Stimulated activated CD8-positive, alpha-beta memory T cell treated with anti-CD3 and anti-CD28 coated beads, Interleukin-4, amount 100 ng/mL, for 1 hour (primary cell): ENCODE measurements around the gene COL4A2.
"Not testable (repeated sequence)": the region's sequence is repeated elsewhere in the genome, so short reads cannot be mapped to it uniquely, and the experiment has no call there.

Experiments used
- DNase-seq, 2 donors: peaks; one replicate each; pipeline ENCODE4 v3.0.0-alpha.2; 2020; ENCODE audit warnings: low read depth in 2 of 2, low spot score in 1 of 2

Gene COL4A2

DNA sequence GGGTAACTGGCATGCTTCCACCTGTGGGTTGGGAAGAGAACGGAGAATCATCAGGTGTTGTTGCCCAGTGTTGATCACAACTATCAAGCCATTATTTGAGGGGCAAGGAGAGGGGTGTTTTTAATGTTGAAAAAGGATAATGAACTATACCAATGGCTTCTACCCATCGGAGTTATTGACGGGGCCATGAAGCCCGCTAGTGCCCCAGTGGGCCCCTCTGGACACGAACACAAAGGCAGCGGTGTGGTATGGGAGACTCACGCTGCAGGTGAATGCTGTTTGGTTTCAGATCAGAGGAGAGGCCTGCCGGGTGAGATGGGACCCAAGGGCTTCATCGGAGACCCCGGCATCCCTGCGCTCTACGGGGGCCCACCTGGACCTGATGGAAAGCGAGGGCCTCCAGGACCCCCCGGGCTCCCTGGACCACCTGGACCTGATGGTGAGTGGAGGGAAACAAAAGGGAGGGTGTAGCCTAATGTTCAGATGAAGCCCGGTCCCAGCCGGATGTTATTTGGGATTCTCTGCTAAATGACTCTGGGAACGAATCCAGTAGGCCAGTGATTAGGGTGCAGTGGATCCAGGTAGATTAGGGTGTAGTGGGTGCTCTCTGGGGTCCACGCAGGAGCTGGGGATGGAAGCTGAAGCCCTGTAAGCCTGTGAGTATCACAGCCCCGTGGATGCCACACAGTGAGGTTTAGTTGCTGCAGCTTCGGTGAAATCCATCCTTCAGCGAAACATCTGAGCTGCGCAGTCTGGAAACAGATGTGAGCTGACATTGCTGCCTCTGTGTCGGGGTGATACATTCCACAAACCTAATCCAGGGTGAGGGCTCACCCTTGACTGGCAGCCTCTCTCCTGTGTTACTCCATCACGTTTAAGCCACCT is 143.2 kb downstream of the COL4A2 start:
- DNase-seq = no peak

DNA sequence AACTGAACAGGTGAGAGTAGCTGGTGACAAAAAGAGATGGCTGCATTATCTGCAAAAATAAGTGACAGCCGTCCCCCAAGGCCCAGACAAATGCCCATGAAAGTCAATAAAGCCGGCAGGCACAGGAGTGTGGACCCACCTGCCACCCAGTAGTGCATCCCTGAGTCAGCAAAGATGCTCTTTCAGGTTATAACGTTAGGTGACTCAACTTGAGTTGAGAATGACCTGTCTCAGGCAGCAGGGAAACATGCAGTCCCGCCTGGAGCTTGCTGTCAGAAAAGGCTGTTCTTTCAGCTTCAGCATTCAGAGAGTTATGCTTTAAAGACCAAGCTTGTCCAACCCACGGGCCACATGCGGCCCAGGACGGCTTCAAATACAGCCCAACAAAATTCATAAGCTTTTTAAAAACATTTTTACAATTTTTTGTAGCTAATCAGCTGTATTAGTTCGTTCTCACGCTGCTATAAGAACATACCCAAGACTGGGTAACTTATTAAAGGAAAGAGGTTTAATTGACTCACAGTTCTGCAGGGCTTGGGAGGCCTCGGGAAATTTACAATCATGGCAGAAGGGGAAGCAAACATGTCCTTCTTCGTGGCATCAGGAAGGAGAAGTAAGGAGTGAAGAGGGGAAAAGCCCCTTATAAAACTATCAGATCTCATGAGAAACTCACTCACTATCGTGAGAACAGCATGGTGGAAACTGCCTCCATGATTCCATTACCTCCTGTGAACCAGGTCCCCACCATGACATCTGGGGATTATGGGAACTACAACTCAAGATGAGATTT is 144.1 kb downstream of the COL4A2 start:
- no peak for DNase-seq

- DNase-seq = not testable (repeated sequence)
Observed at GRCh38 chr13:110453091-110453490, 146.0 kb downstream of the COL4A2 start.

- DNase-seq = no peak
Observed at GRCh38 chr13:110453797-110454196, 146.7 kb downstream of the COL4A2 start.

DNA sequence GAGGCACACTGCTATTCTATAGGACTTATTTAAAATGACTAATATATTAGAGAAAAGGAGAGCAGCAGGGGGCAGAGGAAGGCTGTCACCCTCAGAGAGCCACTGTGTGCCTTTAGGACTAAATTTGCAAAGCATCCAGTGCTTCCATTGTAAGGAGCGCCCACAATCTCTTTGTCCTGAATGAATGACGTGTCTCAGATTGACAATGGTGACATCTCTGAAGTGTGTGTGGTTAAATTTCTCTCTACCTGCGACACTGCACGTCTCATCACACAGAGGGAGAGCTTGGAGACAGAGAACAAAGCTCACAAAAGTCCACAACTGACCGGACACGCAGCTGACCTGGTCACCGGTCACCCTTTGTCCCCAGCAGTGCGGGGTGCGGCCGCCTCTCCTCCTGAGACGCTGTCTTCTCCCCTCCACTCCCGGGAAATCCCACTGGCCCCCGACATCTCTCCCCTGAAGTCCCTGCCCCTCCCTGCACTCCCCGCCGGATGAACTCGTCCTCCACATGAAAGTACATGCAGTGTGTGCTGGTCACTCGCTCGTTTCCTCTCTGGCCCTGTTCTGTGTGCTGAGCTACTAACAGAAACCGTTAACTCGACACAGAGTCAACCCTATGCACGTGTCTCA is 147.3 kb downstream of the COL4A2 start:
- no peak for DNase-seq

DNA sequence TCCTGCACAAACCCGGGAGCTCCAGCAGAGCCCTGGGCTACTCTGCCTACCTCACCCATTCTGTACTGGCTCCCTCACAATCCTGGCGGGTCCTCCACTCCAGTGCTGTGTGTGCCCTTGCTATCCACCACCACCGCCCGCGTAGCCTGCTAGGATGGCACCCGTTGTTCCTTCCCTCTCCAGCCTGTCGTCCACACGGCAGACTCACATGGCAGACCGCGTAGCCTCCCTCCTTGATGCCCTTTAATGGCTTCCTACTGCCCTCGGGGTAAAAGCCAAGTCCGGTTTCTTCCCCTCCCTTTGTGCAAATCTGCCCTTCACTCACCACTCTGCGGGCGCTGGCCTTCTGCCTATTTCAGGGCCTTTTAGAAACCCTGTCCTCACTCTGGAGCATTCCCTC is 147.9 kb downstream of the COL4A2 start:
- DNase-seq = no peak

DNA sequence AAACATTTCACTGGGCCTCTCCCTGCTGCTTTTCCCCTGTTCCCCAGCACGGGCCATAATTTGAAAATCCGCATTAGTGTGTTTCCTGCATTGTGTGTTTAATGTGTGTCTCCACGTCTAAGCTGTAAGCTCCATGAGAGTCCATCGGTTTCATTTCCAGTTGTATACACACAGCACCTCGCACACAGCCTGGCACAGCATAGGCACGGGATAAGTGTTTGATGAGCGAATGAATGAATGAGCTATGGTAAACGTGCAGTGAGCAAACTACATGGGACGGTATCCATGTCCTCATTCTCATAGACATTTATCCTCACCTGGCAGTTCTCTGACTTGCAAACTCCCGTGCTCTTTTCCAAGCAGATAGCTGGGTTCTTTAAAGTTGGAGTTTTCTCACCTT is 148.4 kb downstream of the COL4A2 start:
- DNase-seq = no peak

GRCh38 chr13:110455941-110456340 is 148.9 kb downstream of the COL4A2 start:
- peak in 1 of 2 donors; percentile 27 for DNase-seq

DNA sequence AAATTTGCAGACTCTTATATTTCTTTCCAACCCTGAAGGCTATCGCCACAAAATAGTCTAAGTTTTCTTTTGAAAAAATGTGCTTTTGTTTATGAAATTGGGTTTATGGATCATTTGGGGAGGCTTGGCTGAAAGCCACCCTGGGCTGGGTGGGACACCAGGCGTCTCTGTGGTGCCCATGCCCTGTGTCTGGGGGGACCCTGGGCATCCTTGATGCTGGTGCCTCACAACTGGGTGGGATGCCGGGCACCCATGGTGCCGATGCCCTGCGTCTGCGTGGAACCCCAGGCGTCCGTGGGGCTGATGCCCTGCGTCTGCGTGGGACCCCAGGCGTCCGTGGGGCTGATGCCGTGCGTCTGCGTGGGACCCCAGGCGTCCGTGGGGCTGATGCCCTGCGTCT is 149.5 kb downstream of the COL4A2 start:
- DNase-seq = no peak

GRCh38 chr13:110457361-110457760 is 150.3 kb downstream of the COL4A2 start:
- no peak for DNase-seq

- no peak for DNase-seq
Observed at GRCh38 chr13:110458017-110458416, 150.9 kb downstream of the COL4A2 start.

DNA sequence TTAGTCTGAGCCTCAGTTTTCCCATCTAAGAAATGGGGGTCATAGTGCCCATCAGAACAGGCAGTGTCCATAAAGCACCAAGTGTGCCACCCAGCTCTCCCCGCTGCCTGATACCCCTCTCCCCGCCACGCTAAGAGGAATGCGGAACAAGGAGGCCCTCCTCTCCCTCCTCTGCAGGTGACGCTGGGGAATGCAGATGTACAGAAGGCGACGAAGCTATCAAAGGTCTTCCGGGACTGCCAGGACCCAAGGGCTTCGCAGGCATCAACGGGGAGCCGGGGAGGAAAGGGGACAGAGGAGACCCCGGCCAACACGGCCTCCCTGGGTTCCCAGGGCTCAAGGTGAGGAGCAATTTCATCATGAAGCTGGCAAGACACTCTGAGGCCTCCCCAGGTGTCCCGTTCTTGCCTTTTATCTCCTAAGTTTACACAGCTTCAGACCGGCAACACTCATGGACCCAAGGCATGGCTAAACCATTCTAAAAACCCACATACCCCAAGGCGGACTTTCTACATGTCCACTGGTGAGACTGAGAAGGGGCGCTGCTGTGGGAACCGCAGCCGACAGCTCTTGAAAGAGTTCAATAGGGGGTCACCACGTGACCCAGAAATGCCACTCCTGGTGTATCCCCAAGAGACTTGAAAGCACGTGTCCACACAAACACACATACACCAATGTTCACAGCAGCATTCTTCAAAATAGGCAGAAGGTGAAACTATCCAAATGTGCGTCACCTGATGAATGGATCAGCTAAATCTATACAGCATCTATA is 151.7 kb downstream of the COL4A2 start:
- DNase-seq = no peak

DNA sequence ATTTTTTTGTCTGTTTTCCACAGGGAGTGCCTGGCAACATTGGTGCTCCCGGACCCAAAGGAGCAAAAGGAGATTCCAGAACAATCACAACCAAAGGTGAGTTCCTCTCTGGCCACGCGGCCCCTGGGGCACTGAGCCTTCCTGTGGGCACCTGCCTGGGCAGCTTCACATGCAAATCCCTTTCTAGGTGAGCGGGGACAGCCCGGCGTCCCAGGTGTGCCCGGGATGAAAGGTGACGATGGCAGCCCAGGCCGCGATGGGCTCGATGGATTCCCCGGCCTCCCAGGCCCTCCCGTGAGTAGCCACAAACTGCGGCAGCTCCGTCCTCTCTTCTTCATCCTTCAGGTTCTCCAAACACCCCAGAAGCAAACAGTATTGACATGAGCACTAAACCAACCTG is 155.0 kb downstream of the COL4A2 start:
- no peak for DNase-seq

- DNase-seq = no peak
Observed at GRCh38 chr13:110463156-110463555, 156.1 kb downstream of the COL4A2 start.

GRCh38 chr13:110463871-110464510 is 156.9 kb downstream of the COL4A2 start:
- DNase-seq = no peak

DNA sequence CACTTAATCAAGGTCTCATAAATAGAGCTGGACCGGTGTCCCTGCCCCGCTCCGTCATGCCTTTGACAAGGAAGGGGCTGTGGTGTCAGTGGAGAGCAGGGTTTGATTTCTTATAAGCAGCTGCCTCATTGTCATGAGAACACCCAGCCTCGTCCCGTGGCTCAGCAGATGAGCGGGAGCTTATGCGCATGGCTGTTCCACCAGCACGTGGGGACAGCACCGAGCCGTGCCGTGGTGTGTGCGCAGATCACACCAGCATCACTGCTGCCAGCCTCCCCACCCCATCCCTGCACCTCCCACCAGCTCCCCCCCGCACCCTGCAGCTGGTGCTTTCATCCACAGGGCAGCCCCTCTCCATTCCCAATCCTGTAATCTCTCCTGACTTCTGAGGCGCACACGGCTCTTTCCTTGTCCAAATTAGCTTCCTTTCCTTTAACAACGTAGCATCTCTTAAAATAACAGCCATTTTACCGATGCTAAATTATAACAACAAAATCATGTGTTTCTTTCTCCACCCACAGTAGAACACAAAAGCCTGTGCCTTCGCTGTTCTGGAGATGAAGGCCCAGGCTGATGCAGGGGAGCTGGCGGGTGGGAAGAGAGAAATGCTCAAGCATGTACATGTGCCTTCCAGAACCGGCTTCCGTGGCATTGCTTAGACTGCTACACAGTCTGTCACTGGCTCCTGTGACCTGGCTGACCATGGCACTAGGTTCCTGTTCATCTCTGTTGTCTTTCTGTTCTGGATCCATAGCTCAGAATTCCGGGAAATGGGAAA is 157.7 kb downstream of the COL4A2 start:
- DNase-seq = no peak

- no peak for DNase-seq
Observed at GRCh38 chr13:110465696-110466095, 158.6 kb downstream of the COL4A2 start.

DNA sequence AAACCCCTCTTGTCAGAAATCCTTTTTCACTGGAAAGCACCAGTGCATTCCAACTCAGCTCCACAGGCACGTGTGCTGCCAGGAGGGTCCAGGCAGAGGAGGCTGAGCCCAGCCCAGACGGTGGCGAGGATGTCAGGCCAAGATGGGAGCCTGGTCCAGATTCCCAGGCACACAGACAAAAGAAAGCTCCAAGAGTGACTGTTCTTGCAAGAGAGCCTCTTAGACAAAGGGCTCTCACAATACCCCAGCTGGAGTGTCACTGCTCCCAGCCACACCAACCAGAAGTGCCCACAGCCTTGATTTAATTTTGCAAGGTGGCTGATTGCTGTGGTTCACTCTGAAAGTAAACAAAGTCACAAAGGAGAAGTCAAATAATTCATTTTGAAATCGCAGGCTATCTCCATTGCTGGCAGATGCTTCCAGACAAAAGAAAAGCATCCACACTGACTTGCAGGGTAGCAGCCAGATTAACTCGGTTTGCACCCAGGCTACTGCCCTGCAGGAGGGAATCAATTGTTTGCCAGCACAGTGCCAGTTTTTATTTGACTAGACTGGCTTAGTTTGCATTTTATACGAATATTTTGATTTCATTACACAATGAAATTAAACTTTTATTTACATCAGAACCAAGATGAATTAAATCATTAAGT is 159.3 kb downstream of the COL4A2 start:
- no peak for DNase-seq

DNA sequence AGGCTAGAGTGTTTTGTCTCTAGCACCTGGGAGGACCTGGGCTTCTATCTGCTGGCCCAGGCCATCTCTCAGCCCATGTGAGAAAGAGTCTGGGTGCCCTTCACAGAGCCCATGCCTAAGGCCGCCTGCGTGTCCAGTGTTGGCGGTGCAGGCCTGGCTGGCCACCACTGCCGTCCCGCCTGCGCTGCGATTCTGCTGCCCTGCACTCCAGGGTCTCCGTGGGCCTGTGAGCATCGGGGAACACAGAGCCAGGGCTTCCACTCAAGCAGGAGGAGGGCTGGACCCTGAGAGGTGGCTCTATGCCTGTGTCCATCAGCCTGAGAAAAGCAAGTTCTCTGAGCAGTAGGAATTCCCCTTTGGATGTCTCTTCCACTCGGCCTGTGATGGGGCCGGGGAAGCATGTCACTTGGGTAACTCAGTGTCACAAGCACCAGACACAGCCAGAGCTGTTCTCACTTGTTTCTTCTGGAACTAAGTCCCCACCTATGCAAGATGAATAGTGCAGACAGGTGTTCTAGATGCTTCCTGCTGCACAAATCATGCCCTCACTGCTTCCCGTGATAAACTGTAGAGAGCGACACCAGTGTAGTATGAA is 160.5 kb downstream of the COL4A2 start:
- no peak for DNase-seq
